ENCODE results near the gene ERP27. TPM values are rescaled to one million over a fixed set of nuclear protein-coding genes. Genes with fewer than 3 reads are reported as not detected.

ERP27 gene
- polyA plus RNA-seq, 1 donor (not counting 4 experiments of a cell fraction or from before 2014, with no cell fraction given) = 0.18 TPM

- Histone ChIP-seq H3K36me3 (ENCODE audit: control insufficient read depth in 2 of 2, extremely low read depth in 1 of 2, insufficient read depth in 2 of 2, low read length in 2 of 2) (peaks cover 0 to 2% of the 10 kb centered on the region in 2 experiments), H2AFZ (ENCODE audit: control insufficient read depth, low read length) (no peak overlapping the region), H3K9ac (ENCODE audit: control insufficient read depth, extremely low read depth, insufficient read depth, low read length) (no peak overlapping the region), H3K9me3 (ENCODE audit: control insufficient read depth, low read depth, low read length) (no peaks in the 10 kb centered on the region), H3K27ac (ENCODE audit: control insufficient read depth, insufficient read depth, low read length) (no peak overlapping the region), H4K20me1 (ENCODE audit: control insufficient read depth, extremely low read depth, insufficient read depth, low read length) (no peaks in the 10 kb centered on the region), H3K4me1 (ENCODE audit: control insufficient read depth, extremely low read depth, insufficient read depth, low read length) (peaks cover 3% of the 10 kb centered on the region), H3K27me3 (ENCODE audit: control insufficient read depth, extremely low read depth, insufficient read depth, low read length) (no peaks in the 10 kb centered on the region), H3K4me2 (ENCODE audit: control insufficient read depth, extremely low read depth, insufficient read depth, low read depth, low read length) (no peak overlapping the region), H3K9me1 (ENCODE audit: control insufficient read depth, extremely low read depth, insufficient read depth, low read length) (no peaks in the 10 kb centered on the region), H3K4me3 (ENCODE audit: control insufficient read depth in 2 of 3, extremely low read depth in 1 of 3, insufficient read depth in 2 of 3, low read depth in 1 of 3, low read length in 3 of 3) (no peak overlapping the region), H3K79me2 (ENCODE audit: control insufficient read depth, insufficient read depth, low read length) (no peaks in the 10 kb centered on the region)
- TF ChIP-seq EZH2 (IDR thresholded peaks at IDR 0.05; ENCODE audit: low read length) = no peak
- peak in 2 of 3 experiments; percentile 28 to 42 for TF ChIP-seq CTCF (optimal IDR thresholded peaks at IDR 0.05 in 1 of 3, IDR thresholded peaks at IDR 0.05 in 1 of 3, conservative IDR thresholded peaks at IDR 0.05 in 1 of 3; ENCODE audit: extremely low read depth in 1 of 3, insufficient read depth in 2 of 3, low read length in 3 of 3)
- dilution Hi-C loops (cut with MboI; ENCODE audit: extremely low pct_ligation_motif_present, low sequenced_read_pairs) = no loop called here
- FAIRE-seq (peak; percentile 41), DNase-seq (ENCODE audit: low read depth, low spot score) (no peak)
These were observed 648 bp downstream of the ERP27 start for GRCh38 chr12:14937689-14938088.

- Histone ChIP-seq H3K36me3 (ENCODE audit: control insufficient read depth in 2 of 2, extremely low read depth in 1 of 2, insufficient read depth in 2 of 2, low read length in 2 of 2) (no peaks in the 10 kb centered on the region), H3K4me1 (ENCODE audit: control insufficient read depth, extremely low read depth, insufficient read depth, low read length) (peaks cover 3% of the 10 kb centered on the region), H3K79me2 (ENCODE audit: control insufficient read depth, insufficient read depth, low read length) (no peaks in the 10 kb centered on the region), H3K27me3 (ENCODE audit: control insufficient read depth, extremely low read depth, insufficient read depth, low read length) (no peaks in the 10 kb centered on the region), H3K9me3 (ENCODE audit: control insufficient read depth, low read depth, low read length) (no peaks in the 10 kb centered on the region), H2AFZ (ENCODE audit: control insufficient read depth, low read length) (no peak overlapping the region), H3K4me2 (ENCODE audit: control insufficient read depth, extremely low read depth, insufficient read depth, low read depth, low read length) (no peak overlapping the region), H4K20me1 (ENCODE audit: control insufficient read depth, extremely low read depth, insufficient read depth, low read length) (no peaks in the 10 kb centered on the region), H3K9me1 (ENCODE audit: control insufficient read depth, extremely low read depth, insufficient read depth, low read length) (no peaks in the 10 kb centered on the region), H3K9ac (ENCODE audit: control insufficient read depth, extremely low read depth, insufficient read depth, low read length) (no peak overlapping the region), H3K4me3 (ENCODE audit: control insufficient read depth in 2 of 3, extremely low read depth in 1 of 3, insufficient read depth in 2 of 3, low read depth in 1 of 3, low read length in 3 of 3) (no peak overlapping the region), H3K27ac (ENCODE audit: control insufficient read depth, insufficient read depth, low read length) (no peak overlapping the region)
- dilution Hi-C loops (cut with MboI; ENCODE audit: extremely low pct_ligation_motif_present, low sequenced_read_pairs) = no loop called here
- FAIRE-seq (no peak), DNase-seq (ENCODE audit: low read depth, low spot score) (no peak)
- TF ChIP-seq CTCF (optimal IDR thresholded peaks at IDR 0.05 in 1 of 3, IDR thresholded peaks at IDR 0.05 in 1 of 3, conservative IDR thresholded peaks at IDR 0.05 in 1 of 3; ENCODE audit: extremely low read depth in 1 of 3, insufficient read depth in 2 of 3, low read length in 3 of 3) = no peak
- TF ChIP-seq EZH2 (IDR thresholded peaks at IDR 0.05; ENCODE audit: low read length) = no peak
These were observed 1.3 kb downstream of the ERP27 start for GRCh38 chr12:14937014-14937413.

Data from keratinocyte (primary cell).